ENCODE measurements around the gene BLVRB. TPM values are rescaled to one million over a fixed set of nuclear protein-coding genes. Genes with fewer than 3 reads are reported as not detected.
"Not testable (repeated sequence)": the region's sequence is repeated elsewhere in the genome, so short reads cannot be mapped to it uniquely, and the experiment has no call there.

BLVRB gene
- total and polyA plus RNA-seq, 2 experiments from 2014 or later: 50.7 to 56.9 TPM

DNA sequence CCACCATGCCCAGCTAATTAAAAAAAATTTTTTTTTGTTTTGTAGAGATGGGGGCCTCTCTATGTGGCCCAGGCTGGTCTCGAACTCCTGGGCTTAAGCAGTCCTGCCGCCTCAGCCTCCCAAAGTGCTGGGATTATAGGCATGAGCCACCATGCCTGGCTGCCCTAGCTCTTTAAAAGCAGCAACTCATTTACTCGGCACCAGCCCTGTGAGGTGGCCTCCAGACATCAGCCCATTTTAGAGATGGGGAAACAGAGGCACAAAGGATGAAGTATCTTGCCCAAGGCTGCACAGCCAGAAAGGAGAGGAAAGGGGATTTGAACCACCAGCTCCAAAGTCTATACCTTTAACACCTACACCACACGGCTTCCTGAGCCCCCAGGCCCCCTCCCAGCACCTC lies 52.7 kb downstream of the BLVRB start:
- no peak overlapping the region for H3K9ac ChIP-seq
- no peaks in the 10 kb centered on the region for H3K36me3 ChIP-seq (ENCODE audit: low read depth)
- no peaks in the 10 kb centered on the region for H3K4me1 ChIP-seq (ENCODE audit: insufficient read depth)
- no peaks in the 10 kb centered on the region for H3K9me2 ChIP-seq (ENCODE audit: insufficient read depth)
- no peak overlapping the region for H3K27ac ChIP-seq
- in situ Hi-C loops (cut with MboI): no loop called here
- no peak overlapping the region for H3K4me2 ChIP-seq (ENCODE audit: unreplicated experiment)
- no peak overlapping the region for H3K4me3 ChIP-seq
- WGBS, 2 experiments (ENCODE audit: low coverage in 1 of 2, low lambda C conversion rate in 2 of 2, missing lambda C conversion rate in 2 of 2): 51 to 57% methylated on average over 4 of the region's 4 CpGs
- H3F3A ChIP-seq (ENCODE audit: insufficient read depth): no peaks in the 10 kb centered on the region
- no peaks in the 10 kb centered on the region for H3K9me3 ChIP-seq (ENCODE audit: low read depth)
- no peak for TF ChIP-seq EZH2phosphoT487 (IDR thresholded peaks at IDR 0.05; ENCODE audit: insufficient read depth, low read depth)
- TF ChIP-seq EZH2 (IDR thresholded peaks at IDR 0.05; ENCODE audit: insufficient read depth, poor library complexity, severe bottlenecking): no peak
- no peaks in the 10 kb centered on the region for H3K27me3 ChIP-seq (replicated peaks; ENCODE audit: insufficient read depth)
- no peaks in the 10 kb centered on the region for H3K79me2 ChIP-seq (ENCODE audit: insufficient read depth)
- no peak for DNase-seq
- no peak overlapping the region for H2AFZ ChIP-seq
- H4K20me1 ChIP-seq (ENCODE audit: insufficient read depth): no peaks in the 10 kb centered on the region

DNA sequence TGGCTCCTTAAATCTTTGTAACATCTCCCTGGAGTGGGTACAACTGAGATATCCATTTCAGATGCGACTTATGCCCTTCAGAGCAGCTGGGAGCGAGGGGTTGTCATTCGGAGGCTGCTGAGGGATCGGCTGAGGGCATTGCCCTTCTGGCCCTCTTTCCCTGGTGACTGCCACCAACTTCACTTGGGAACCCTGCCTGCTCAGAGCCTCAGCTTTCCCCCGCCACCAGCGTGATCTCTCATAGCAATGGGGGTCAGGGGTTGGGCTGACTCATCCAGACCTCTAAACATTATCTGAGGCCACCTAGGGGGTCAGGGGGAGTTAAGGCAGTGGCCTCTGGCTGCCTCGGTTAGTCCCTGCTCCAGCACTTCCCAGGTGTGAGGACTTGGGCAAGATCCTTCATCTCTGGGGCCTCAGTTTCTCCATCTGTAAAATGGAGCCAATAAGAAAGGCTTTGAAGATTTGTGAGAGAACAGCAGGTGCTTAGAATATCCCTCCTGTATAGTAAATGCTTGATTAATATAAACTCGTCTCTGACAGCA lies 53.5 kb downstream of the BLVRB start:
- H3K9me3 ChIP-seq (ENCODE audit: low read depth): no peaks in the 10 kb centered on the region
- DNase-seq: no peak
- H3K9me2 ChIP-seq (ENCODE audit: insufficient read depth): no peaks in the 10 kb centered on the region
- no peak overlapping the region for H3K27ac ChIP-seq
- no peaks in the 10 kb centered on the region for H3K27me3 ChIP-seq (replicated peaks; ENCODE audit: insufficient read depth)
- H4K20me1 ChIP-seq (ENCODE audit: insufficient read depth): no peaks in the 10 kb centered on the region
- H3K4me2 ChIP-seq (ENCODE audit: unreplicated experiment): no peak overlapping the region
- no peak overlapping the region for H3K4me3 ChIP-seq
- H3K36me3 ChIP-seq (ENCODE audit: low read depth): no peaks in the 10 kb centered on the region
- TF ChIP-seq EZH2phosphoT487 (IDR thresholded peaks at IDR 0.05; ENCODE audit: insufficient read depth, low read depth) (no peak), EZH2 (IDR thresholded peaks at IDR 0.05; ENCODE audit: insufficient read depth, poor library complexity, severe bottlenecking) (no peak)
- no peaks in the 10 kb centered on the region for H3K4me1 ChIP-seq (ENCODE audit: insufficient read depth)
- no peak overlapping the region for H2AFZ ChIP-seq
- in situ Hi-C loops (cut with MboI): no loop called here
- H3K9ac ChIP-seq: no peak overlapping the region
- 77 to 81% methylated on average over 7 to 8 of the region's 8 CpGs for WGBS, 2 experiments (ENCODE audit: low coverage in 1 of 2, low lambda C conversion rate in 2 of 2, missing lambda C conversion rate in 2 of 2)
- H3K79me2 ChIP-seq (ENCODE audit: insufficient read depth): no peaks in the 10 kb centered on the region
- no peaks in the 10 kb centered on the region for H3F3A ChIP-seq (ENCODE audit: insufficient read depth)

DNA sequence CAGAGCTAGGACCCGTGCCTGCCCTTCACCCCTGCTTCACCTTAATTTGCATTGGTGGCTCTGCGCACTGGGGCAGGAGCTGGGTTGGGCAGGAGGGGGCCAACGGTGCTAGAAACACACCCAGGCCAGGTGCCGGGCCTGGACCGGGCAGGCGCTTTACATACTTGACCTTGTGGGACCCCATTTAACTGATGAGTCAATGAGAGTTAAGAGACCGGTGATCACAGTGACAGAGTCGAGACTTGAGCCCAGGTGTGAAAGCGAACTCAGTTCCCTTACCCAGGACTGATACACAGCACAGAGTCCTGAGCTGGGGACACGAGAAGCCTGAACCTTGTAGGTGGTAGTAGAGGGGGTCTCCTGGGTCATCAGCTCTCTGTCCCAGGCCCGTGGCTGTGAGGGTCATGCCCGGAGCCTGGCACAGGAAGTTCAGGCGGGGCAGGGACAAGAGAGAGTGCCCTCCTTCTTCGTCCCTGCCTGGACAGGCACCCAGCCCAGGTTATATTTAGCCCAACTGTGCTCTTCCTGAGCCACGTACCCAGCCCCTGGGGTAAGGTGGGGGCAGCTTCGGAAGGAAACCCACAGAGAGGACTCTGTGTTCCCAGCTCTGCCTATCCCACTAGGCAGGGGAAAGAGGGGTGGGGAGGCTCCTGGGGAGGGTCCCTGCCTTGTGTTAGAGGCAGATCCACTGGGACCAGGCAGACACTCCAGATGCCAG lies 54.3 kb downstream of the BLVRB start:
- Histone ChIP-seq H4K20me1 (ENCODE audit: insufficient read depth) (no peaks in the 10 kb centered on the region), H3K4me2 (ENCODE audit: unreplicated experiment) (no peak overlapping the region), H3K9me2 (ENCODE audit: insufficient read depth) (no peaks in the 10 kb centered on the region), H3K9me3 (ENCODE audit: low read depth) (no peaks in the 10 kb centered on the region), H3K79me2 (ENCODE audit: insufficient read depth) (no peaks in the 10 kb centered on the region), H3K27me3 (replicated peaks; ENCODE audit: insufficient read depth) (no peaks in the 10 kb centered on the region), H3K4me1 (ENCODE audit: insufficient read depth) (no peaks in the 10 kb centered on the region), H3K9ac (no peak overlapping the region), H3K4me3 (no peak overlapping the region), H3K36me3 (ENCODE audit: low read depth) (no peaks in the 10 kb centered on the region), H3F3A (ENCODE audit: insufficient read depth) (no peaks in the 10 kb centered on the region), H2AFZ (no peak overlapping the region), H3K27ac (no peak overlapping the region)
- WGBS, 2 experiments (ENCODE audit: low coverage in 1 of 2, low lambda C conversion rate in 2 of 2, missing lambda C conversion rate in 2 of 2): 59 to 63% methylated on average over 16 of the region's 16 CpGs
- in situ Hi-C loops (cut with MboI): no loop called here
- no peak for DNase-seq
- no peak for TF ChIP-seq EZH2phosphoT487 (IDR thresholded peaks at IDR 0.05; ENCODE audit: insufficient read depth, low read depth)
- no peak for TF ChIP-seq EZH2 (IDR thresholded peaks at IDR 0.05; ENCODE audit: insufficient read depth, poor library complexity, severe bottlenecking)

DNA sequence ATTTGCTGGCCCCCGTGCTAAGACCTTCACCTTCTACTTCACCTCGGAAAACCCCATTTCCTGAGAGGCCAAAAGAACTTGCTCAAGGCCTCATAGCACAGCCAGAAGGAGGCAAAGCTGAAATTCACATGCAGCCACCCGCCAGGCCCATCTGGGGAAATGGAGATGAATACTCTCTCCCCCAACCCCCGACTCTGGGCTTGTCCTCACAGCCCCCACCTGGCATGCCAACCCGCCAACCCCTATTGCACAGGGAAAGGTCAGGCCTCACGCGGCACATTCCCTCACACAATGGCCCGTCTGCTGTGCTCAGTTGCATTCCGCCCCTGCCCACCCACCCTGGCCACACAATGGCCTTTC lies 55.5 kb downstream of the BLVRB start:
- Histone ChIP-seq H3K36me3 (ENCODE audit: low read depth) (no peaks in the 10 kb centered on the region), H4K20me1 (ENCODE audit: insufficient read depth) (no peaks in the 10 kb centered on the region), H3K27ac (no peak overlapping the region), H3K4me2 (ENCODE audit: unreplicated experiment) (no peak overlapping the region), H3F3A (ENCODE audit: insufficient read depth) (no peaks in the 10 kb centered on the region), H3K9me2 (ENCODE audit: insufficient read depth) (no peaks in the 10 kb centered on the region), H3K79me2 (ENCODE audit: insufficient read depth) (no peaks in the 10 kb centered on the region), H3K4me1 (ENCODE audit: insufficient read depth) (no peaks in the 10 kb centered on the region), H3K9ac (no peak overlapping the region), H2AFZ (no peak overlapping the region), H3K4me3 (no peak overlapping the region), H3K27me3 (replicated peaks; ENCODE audit: insufficient read depth) (no peaks in the 10 kb centered on the region), H3K9me3 (ENCODE audit: low read depth) (no peaks in the 10 kb centered on the region)
- in situ Hi-C loops (cut with MboI): no loop called here
- DNase-seq: no peak
- TF ChIP-seq EZH2 (IDR thresholded peaks at IDR 0.05; ENCODE audit: insufficient read depth, poor library complexity, severe bottlenecking): no peak
- TF ChIP-seq EZH2phosphoT487 (IDR thresholded peaks at IDR 0.05; ENCODE audit: insufficient read depth, low read depth): no peak
- WGBS, 2 experiments (ENCODE audit: low coverage in 1 of 2, low lambda C conversion rate in 2 of 2, missing lambda C conversion rate in 2 of 2): 74 to 80% methylated on average over 9 of the region's 9 CpGs

DNA sequence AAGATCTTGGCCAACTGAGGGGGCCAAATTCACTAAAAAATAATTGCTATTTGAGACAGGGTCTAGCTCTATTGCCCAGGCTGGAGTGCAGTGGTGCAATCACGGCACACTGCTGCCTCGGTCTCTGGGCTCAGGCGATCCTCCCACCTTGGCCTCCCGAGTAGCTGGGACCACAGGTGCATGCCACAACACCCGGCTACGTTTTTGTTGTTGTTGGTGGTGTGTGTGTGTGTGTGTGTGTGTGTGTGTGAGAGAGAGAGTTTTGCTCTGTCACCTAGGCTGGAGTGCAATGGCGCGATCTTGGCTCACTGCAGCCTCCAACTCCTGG lies 57.0 kb downstream of the BLVRB start:
- H3K4me1 ChIP-seq (ENCODE audit: insufficient read depth); H3K27me3 ChIP-seq (replicated peaks; ENCODE audit: insufficient read depth); H3K36me3 ChIP-seq (ENCODE audit: low read depth); H3K4me2 ChIP-seq (ENCODE audit: unreplicated experiment); H3K79me2 ChIP-seq (ENCODE audit: insufficient read depth); DNase-seq; in situ Hi-C loops (cut with MboI); H3K9me3 ChIP-seq (ENCODE audit: low read depth); H3K4me3 ChIP-seq; H3K9ac ChIP-seq; H3F3A ChIP-seq (ENCODE audit: insufficient read depth); H4K20me1 ChIP-seq (ENCODE audit: insufficient read depth); H2AFZ ChIP-seq; H3K27ac ChIP-seq; H3K9me2 ChIP-seq (ENCODE audit: insufficient read depth): not testable (repeated sequence)
- 61 to 68% methylated on average over 6 to 8 of the region's 8 CpGs for whole genome bisulfite sequencing, 2 experiments (ENCODE audit: low coverage in 1 of 2, low lambda C conversion rate in 2 of 2, missing lambda C conversion rate in 2 of 2)

Measured in GM23248 (cell line).